HG02678 (cell line): ENCODE results near the gene GPR31.
"Not testable (repeated sequence)": the region's sequence is repeated elsewhere in the genome, so short reads cannot be mapped to it uniquely, and the experiment has no call there.

Experiments used
- ATAC-seq: cut with Tn5 transposase; IDR thresholded peaks from one replicate; pipeline ENCODE4 v1.9.1; 2021; ENCODE audit warnings: mild to moderate bottlenecking, moderate library complexity; ENCODE audit not compliant: unreplicated experiment

GPR31 gene, protein sequence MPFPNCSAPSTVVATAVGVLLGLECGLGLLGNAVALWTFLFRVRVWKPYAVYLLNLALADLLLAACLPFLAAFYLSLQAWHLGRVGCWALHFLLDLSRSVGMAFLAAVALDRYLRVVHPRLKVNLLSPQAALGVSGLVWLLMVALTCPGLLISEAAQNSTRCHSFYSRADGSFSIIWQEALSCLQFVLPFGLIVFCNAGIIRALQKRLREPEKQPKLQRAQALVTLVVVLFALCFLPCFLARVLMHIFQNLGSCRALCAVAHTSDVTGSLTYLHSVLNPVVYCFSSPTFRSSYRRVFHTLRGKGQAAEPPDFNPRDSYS

DNA sequence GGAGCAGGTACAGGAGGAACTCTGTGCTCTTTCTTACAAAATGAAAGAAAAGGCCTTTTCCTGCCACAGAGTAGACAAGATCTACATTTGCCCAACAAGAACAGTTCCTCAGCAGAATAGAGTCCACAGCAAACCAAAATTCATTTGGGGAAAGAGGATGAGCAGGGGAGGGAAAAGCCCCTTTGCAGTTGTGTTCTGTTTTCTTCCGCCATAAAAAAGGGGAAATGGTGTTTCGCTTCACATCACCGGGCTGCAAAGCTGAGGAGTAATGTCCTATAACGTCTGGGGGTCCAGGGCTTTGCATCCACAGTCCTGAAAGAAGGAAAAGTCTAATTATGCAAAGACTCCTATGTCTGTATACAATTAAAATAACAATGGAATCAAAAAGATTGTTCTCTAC is at the start of gene GPR31:
Gene GPR31 (minus strand): TSS at position 118 of the 400 bp plus-strand sequence. CDS start 149 bp downstream, outside the sequence.
- no peak for ATAC-seq

DNA sequence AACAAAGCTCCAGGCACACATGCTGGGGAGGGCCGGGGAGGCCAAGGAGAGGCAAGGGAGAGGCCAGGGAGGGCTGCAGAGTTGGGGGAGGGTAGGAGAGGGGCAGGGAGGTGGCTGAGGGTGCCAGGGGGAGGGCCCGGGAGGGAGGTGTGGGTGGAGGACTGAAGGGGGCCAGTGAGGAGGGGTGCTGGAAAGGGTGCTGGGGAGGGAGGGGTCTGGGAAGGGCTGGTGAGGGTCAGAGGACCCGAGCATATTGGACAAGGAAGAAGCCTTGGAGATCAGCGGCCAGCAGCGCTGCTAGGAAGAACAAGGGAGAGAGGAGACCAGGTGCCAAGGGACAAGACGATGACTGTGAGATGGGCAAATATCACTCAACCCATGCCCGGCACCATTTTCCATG is 49.7 kb upstream of the GPR31 start:
- ATAC-seq, result no peak

DNA sequence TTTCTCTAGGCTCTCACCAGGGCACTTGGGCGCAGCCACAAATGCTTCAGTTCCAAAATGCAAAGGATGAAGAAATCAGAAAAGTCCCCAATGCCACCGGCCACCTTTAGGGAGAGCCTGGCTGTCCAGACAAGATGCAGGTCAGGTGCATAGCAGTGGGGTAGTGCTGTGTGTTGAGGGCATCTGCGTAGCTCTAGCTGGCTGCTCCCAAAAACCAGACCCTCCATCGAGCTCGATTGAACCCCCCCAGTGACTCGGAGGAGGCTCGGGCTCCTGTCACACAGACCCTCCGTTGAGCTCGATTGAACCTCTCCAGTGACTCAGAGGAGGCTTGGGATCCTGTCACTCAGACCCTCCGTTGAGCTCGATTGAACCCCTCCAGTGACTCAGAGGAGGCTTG is 47.5 kb upstream of the GPR31 start:
- ATAC-seq, result not testable (repeated sequence)

DNA sequence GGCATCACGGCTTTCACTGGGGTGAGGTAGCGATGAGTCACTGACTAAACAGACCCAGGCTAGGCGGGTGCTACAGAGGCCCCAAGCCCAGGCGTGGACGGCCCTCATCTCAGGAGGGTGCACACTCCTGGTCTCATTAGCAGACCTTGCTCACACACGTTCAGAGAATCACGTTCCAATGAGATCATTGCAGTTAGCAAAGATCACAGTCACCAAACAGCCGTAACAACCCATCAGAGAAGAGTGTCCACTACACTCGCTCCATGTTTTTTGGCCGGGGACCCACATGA is 46.2 kb upstream of the GPR31 start:
- not testable (repeated sequence) for ATAC-seq

DNA sequence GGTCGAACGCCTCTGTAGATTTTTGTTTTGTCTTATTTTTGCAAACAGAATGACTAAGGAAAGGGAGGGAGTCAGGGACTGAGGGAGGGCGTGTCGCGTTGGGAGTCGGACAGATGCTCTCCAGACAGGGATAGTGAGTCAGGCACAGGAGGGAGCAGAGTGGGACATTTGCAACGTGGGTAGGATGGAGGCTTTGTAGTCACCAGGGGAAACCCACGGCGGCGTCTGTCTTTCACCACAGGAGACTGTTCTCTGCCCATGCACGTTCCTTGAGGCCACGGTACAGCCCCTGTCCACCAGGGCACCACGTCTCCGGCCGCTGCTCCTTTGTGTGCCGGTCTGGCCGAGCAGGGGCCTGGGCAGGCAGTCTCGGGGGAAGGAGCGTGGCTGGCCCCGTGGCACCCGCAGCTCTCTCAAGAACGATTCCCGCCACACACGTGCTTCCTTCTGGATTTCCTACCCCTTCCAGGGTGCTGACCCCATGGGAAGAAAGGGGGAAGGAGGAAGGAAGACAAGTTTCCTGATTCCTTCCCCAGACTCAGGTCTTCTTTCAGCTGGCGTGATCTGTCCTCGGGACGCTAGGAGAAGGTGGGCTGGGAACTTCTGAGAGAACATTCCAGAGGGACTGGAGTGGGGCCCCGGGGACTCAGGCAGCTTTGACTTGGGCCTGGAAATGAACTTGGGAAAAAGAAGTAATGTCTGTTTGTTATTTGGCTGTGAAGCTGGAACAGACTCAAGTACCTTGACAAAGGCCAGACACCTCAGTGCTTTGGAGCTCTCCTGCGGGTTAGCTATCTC is 45.7 kb upstream of the GPR31 start:
- not testable (repeated sequence) for ATAC-seq

DNA sequence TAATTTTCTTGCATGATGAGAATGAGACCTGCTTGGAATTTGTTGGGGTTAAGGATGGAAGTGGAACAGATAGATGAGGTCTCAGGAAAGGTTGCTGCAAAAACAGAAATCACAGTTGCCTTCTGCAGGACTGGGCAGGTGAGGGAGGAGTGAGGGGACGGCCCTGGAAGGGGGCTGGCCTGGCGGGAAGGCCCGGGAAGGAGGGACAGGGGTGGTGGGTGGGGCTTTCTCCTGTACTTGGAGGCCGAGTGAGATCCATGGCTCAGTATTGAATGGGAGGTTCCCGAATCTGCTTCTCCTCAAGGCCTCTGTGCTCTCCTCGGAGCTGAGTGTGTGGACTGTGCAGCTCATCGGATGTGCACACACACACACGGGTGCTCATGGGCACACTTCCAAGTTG is 44.8 kb upstream of the GPR31 start:
- ATAC-seq, result not testable (repeated sequence)

DNA sequence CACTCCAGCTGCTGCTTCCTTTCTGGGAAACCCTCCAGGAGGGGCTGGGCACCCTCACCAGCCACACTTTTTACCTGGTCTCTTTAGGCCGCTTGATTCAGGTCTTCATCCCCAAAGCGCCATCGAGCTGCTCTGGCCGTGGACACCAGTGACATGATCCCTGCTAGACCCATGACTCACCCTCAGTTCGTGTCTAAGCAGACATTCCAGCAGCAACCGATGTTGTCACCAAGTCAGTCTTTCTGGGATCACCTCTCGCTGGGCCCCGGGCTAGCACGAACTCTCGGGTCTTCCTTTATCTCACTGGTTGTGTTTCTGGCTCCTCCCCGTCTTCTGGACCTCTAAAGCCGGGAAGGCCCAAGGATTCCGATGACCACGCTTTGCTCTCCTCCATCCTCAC is 43.0 kb upstream of the GPR31 start:
- no peak for ATAC-seq

DNA sequence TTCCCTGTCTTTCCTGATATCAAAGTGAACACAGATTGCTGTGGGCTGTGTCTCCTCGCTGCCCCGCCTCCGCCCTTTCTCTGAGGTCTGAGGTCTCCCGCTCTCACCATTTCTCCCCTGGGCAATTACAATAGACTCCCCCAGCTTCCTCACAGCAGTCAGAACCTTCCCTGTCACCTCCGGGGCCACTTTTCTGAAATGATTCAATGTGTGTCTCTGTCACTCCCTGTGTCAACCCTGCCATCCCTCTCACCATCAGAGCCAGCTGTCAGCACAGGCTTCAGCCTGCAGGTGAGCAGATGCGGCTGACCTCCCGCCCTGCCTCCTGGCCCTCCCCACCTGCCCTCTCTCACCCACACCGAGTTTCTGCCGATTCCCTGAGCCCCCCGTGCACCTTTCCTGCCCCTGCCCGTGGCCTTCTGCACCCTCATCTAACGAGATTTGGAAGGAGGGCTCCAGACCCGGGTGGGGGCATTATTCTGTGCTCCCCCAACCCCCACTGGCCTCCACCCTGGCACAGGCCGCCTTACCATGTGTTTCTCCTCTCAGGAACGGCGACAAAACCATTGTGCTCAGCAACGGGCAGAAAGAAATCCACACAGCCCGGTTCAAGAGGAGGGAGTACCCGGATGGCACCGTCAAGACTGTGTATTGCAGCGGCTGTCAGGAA is 38.3 kb upstream of the GPR31 start:
- ATAC-seq, result not testable (repeated sequence)

DNA sequence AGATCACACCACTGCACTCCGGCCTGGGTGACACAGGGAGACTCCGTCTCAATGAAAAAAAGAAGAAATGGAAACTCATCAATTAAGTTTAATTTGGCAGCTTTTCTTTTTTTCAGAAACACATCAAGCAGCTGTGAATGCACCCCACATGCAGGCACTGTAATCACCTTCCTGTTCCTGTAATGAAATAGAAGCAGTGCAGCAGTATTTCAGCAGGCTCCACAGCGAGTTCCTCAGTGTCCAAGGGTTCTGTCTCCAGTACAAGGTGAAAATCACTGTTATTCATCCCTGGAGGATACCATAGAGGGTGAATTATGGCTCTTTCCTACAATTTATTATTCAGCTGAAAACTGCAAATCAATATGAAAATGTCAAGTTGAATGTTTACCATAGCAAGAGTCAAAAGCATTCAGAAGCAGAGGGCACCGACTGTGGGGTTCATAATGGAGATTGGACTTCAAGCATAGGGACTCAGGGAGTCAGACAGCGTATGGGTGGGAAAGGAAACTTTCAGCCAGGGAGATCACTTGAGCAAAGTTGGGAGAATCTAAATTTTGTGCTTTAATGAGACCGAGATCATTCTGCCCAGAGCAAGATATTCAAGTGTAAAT is 35.8 kb upstream of the GPR31 start:
- ATAC-seq, result not testable (repeated sequence)

DNA sequence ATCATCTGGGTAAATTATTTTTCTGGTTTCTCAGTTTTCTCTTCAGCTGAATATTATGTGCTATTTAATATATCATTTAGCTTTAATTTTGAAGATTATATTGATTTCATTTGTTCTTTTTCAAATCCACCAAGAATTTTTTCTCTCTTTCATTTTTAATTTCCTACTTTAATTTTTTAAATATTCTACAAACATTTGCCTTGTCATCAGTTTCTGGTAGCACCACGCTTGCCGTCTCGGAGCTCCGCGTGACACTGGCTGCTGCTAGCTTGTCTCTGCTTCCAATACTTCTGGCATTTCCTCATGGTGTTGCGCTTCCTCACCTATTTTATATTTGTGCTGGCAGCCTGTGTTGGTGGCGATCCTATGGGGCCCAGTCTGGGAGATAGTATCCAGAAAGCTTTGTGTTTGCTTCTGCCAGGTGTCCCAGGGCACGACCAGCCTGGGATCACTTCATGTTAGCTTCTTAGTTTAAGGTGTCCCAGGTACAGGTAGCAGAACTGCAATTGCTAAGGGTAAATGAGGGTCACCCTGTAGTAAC is 33.3 kb upstream of the GPR31 start:
- not testable (repeated sequence) for ATAC-seq

DNA sequence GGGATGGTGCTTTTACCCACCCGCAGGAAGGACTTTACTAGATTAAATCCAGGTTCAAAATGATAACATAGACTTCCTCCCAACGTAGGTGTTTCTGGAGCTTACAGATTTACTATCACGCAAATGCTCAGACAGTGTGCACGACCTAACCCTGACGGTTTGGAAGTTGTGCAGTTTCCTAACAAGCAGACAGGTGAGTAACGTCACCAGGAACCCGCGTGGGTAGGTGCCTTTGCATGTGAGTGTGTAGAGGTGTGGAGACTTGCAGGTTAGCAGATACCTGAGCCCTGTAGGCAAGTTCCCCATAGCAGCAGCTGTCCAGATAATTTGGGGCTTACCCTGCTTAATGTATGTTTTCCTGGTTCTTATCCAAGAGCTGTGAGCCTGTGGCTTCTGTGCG is 29.5 kb upstream of the GPR31 start:
- not testable (repeated sequence) for ATAC-seq

DNA sequence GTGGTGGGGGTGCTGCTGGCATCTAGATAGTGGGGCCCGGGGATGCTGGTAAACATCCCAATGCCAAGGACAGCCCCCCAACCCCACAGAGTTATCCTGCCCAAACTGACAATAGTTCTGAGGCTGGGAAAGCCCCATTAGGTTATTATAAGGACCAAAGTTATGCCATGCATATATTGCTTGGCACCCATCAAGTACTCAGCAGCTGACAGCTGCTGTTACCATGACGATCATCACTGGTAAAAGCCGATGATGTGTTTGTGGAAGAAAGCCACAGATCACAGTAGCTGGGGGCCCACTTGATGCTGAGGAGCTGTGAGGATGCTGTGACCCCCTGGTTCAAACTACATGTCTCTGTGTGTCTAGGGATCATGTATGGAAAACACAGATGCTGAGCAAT is 27.3 kb upstream of the GPR31 start:
- not testable (repeated sequence) for ATAC-seq

DNA sequence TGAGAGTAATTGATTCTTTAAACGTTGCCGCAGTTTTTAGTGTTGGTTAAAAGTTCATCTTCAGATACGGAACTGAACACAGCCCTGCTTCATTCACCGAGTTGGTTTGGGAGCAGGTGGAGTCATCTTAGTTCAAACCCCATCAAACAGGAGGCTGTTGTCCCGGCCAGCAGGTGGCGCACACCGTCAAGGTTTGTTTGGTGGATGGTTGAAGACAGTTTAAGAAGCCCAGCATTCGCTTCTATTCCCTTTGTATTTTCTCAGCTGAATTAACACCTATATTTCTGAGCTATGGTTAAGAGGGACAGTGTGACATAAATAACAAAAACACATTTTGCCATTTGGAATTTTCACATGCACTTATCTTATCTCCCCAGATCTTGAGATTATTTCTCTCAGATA is 25.1 kb upstream of the GPR31 start:
- ATAC-seq, result not testable (repeated sequence)

DNA sequence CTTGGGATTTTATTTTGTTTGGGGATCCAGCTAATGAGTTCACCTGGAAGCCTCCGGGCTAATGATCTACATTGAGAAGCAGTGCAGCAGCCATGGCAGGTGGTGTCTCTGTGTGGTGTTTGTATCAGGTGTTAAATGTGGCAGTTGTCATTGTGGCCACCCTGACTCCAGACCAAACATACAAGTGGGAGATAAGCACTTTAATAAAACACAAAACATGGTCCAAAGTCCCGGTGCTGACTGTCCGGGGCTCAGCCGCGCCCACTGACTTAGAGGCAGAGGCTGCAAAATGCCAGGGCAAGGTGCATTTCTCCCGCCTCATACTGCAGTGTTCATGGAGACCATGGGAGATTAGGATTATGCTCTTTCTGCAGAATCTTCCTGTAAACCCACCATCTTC is 23.6 kb upstream of the GPR31 start:
- ATAC-seq, result not testable (repeated sequence)

DNA sequence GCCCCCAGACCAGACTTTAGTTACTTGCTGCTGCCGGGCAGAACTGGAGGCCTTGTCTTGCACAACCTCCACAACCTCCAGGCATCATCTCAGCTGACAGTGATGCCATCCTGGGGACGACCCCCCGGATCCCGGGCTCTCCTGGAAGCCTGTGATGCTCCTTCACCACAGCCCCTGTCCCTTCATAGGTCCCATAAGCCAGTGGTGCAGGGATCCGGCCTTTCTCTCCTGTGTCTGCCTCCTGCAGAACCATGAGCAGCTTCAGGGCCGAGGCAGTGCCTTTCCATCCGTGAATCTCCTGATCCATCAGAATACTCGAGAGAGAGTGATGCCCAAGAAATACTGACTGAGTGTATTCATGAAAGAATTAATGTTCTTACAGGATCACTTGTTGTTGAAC is 22.3 kb upstream of the GPR31 start:
- not testable (repeated sequence) for ATAC-seq

DNA sequence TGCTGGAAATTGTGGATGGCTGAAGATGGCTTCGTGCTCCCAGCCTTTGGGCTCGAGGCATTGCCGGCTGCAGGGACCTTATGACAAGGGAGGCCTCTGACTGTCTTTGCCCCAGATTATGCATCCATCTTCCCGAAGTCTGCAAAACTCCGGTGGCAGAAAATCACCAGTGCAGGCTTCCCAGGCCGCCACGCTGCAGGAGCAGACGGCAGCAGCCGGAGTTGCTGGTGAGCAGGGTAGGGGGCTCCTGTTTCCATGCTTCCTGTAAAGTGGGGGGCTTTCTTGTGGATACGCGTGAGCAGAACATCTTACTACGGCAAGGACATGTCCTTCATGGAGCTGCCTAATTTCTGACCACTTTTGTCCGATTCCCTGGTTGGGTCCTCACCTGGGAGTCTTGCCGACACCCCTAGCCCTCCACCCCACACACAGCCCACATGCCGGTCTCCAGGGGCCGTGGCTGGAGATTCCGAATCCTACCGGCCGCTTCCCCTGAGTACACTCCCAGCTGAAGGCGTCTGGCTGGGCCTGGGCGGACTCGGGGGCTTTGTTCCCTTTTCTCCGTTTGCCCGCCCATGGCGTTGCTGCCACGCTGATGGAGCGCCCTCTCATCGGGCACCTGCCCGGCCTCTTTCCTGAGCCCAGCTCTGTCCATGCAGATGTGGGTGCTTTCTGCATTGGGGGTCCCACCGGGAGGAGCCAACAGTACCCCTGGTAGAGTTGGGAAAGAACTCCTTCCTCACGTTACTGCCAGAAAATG is 21.3 kb upstream of the GPR31 start:
- not testable (repeated sequence) for ATAC-seq

DNA sequence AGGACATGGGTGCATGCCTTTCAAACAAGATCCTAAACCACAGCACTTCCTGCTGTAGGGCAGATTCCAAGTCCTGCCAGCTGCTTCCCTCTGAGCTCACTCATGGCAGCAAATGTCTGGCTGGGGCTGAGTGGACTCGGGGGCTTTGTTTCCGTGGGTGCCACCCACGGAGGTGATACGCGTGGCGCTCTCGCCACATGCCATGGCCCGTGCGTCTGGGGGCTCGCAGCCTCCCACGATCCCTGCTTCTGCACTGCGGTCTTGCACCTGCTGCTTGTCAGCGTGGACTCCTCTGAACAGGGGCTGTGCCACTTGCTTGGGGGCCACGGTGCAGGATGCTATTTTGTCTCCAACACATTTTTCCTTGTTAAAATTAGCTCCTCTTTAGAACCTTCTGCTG is 19.5 kb upstream of the GPR31 start:
- not testable (repeated sequence) for ATAC-seq

DNA sequence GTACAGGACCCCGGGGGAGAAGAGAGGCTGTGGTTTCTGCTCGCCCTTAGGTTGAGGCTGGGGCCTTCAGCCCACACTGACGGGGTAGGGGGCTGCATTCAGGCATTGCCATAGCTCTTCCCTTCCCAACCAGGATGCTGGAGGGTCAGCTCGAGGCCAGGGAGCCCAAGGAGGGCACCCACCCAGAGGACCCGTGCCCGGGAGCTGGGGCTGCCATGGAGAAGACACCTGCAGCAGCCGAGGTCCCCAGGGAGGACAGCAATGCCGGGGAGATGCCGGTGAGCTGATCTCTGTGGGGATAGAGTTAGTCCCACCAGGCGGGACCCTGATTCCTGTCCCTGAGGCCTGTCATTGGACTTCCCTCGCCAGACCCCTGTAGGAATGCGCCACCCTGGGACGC is 14.2 kb upstream of the GPR31 start:
- ATAC-seq, result not testable (repeated sequence)

DNA sequence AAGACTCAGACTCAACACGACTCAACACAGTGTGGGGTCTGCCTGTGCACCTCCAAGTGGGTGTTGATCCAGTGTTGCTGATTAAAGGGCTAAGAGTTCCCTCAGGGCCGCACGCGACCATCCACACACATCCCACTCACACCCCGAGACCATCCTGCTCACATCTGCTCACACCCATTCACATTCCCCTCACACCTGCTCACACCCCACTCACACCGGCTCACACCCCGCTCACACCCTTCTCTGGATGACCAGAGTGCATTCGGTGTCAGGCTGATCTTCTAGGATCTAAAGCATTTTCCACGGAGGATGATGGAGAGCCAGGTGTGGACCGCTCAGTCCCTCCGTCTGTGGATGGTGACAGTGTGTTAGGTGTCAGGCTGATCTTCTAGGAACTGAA is 13.5 kb upstream of the GPR31 start:
- ATAC-seq, result not testable (repeated sequence)

DNA sequence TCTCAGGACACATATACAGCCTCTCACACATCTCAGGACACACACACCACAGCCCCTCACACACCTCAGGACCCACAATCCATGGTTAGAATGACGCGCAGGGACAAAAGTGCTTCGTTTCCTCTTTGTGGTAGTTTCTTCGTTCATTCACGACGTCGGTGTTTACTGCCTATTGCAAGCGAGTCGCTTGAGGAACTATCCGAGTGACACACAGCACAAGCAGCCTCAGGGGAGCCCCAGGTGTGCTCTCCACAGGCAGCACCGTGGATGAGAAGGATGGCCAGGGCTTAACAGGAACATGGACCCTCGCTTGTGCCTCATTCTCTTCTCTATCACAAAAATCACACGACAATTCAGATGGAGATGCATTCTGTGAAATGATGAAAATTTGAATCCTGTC is 12.1 kb upstream of the GPR31 start:
- not testable (repeated sequence) for ATAC-seq
